HG03558 (cell line): ENCODE data around the gene ME2.
"Not testable (repeated sequence)": the region's sequence is repeated elsewhere in the genome, so short reads cannot be mapped to it uniquely, and the experiment has no call there.

Experiments
- ATAC-seq: cut with Tn5 transposase; IDR thresholded peaks from one replicate; pipeline ENCODE4 v1.9.1; 2021; ENCODE audit warnings: moderate number of reproducible peaks; ENCODE audit not compliant: unreplicated experiment; ENCODE audit errors: extremely low read depth

The ME2 gene

GRCh38 chr18:50878345-50879301 is at the start of gene ME2:
Gene ME2, plus strand, starts transcription at chr18:50879118. Its CDS starts 16,703 bp downstream, at chr18:50895821.
- peak; percentile 88 for ATAC-seq

GRCh38 chr18:50829644-50830043 is 49.3 kb upstream of the ME2 start:
- ATAC-seq: no peak

GRCh38 chr18:50830544-50830943 is 48.4 kb upstream of the ME2 start:
- ATAC-seq: no peak

GRCh38 chr18:50832754-50833153 is 46.2 kb upstream of the ME2 start:
- ATAC-seq: no peak

GRCh38 chr18:50833496-50833895 is 45.4 kb upstream of the ME2 start:
- not testable (repeated sequence) for ATAC-seq

- no peak for ATAC-seq
Measured at GRCh38 chr18:50836521-50836957, 42.4 kb upstream of the ME2 start.

- no peak for ATAC-seq
Measured at GRCh38 chr18:50839341-50839740, 39.6 kb upstream of the ME2 start.

- no peak for ATAC-seq
Measured at GRCh38 chr18:50839996-50840395, 38.9 kb upstream of the ME2 start.

GRCh38 chr18:50842846-50843245 is 36.1 kb upstream of the ME2 start:
- no peak for ATAC-seq

GRCh38 chr18:50844554-50844953 is 34.4 kb upstream of the ME2 start:
- no peak for ATAC-seq

GRCh38 chr18:50844960-50845359 is 34.0 kb upstream of the ME2 start:
- no peak for ATAC-seq

GRCh38 chr18:50847192-50847591 is 31.7 kb upstream of the ME2 start:
- ATAC-seq: no peak

GRCh38 chr18:50848061-50848551 is 30.8 kb upstream of the ME2 start:
- ATAC-seq: no peak

- no peak for ATAC-seq
Measured at GRCh38 chr18:50848991-50849390, 29.9 kb upstream of the ME2 start.

- no peak for ATAC-seq
Measured at GRCh38 chr18:50849419-50849821, 29.5 kb upstream of the ME2 start.

GRCh38 chr18:50850307-50851065 is 28.4 kb upstream of the ME2 start:
- ATAC-seq: no peak

GRCh38 chr18:50853863-50854271 is 25.1 kb upstream of the ME2 start:
- ATAC-seq: no peak

- ATAC-seq: no peak
Measured at GRCh38 chr18:50855976-50856757, 22.8 kb upstream of the ME2 start.

GRCh38 chr18:50857166-50857565 is 21.8 kb upstream of the ME2 start:
- not testable (repeated sequence) for ATAC-seq

GRCh38 chr18:50857694-50858093 is 21.2 kb upstream of the ME2 start:
- no peak for ATAC-seq
